Hepatocyte (in vitro differentiated cells): ENCODE data around the gene FAR2. TPM values are rescaled to one million over a fixed set of nuclear protein-coding genes. Genes with fewer than 3 reads are reported as not detected.

Source experiments
- DNase-seq: peaks from one replicate; pipeline ENCODE4 v3.0.0-alpha.2; 2016; ENCODE audit warnings: low spot score
- H2AFZ ChIP-seq: fragments of 200-600 bp; sonication (generic); 2 replicates; pipeline ENCODE4 v1.6.0; 2016; ENCODE audit warnings: antibody characterized with exemption, mild to moderate bottlenecking
- H3K27ac ChIP-seq: fragments of 200-600 bp; sonication (generic); 2 replicates; pipeline ENCODE4 v1.5.1; 2016; ENCODE audit warnings: mild to moderate bottlenecking
- H3K27me3 ChIP-seq: fragments of 200-600 bp; sonication (generic); 2 replicates; pipeline ENCODE4 v1.6.1; 2016
- H3K36me3 ChIP-seq: fragments of 200-600 bp; sonication (generic); replicated peaks from 2 replicates; pipeline ENCODE4 v1.5.1; 2016; ENCODE audit warnings: low read depth; ENCODE audit not compliant: insufficient read depth
- H3K4me1 ChIP-seq: fragments of 200-600 bp; sonication (generic); 2 replicates; pipeline ENCODE4 v1.5.1; 2016; ENCODE audit warnings: mild to moderate bottlenecking, moderate library complexity; ENCODE audit not compliant: insufficient read depth
- H3K4me2 ChIP-seq: fragments of 200-600 bp; sonication (generic); 2 replicates; pipeline ENCODE4 v1.6.0; 2016
- H3K4me3 ChIP-seq: fragments of 200-600 bp; sonication (generic); 2 replicates; pipeline ENCODE4 v1.5.1; 2016; ENCODE audit warnings: mild to moderate bottlenecking
- H3K79me2 ChIP-seq: fragments of 200-600 bp; sonication (generic); 2 replicates; pipeline ENCODE4 v1.6.0; 2017; ENCODE audit warnings: mild to moderate bottlenecking
- H3K9me2 ChIP-seq: fragments of 200-600 bp; sonication (generic); replicated peaks from 2 replicates; pipeline ENCODE4 v1.6.0; 2017; ENCODE audit warnings: mild to moderate bottlenecking; ENCODE audit not compliant: insufficient read depth
- H3K9me3 ChIP-seq: fragments of 200-600 bp; sonication (generic); 2 replicates; pipeline ENCODE4 v1.5.1; 2016; ENCODE audit warnings: low read depth, mild to moderate bottlenecking
- H4K20me1 ChIP-seq: fragments of 200-600 bp; sonication (generic); 2 replicates; pipeline ENCODE4 v1.6.0; 2016; ENCODE audit warnings: mild to moderate bottlenecking; ENCODE audit not compliant: insufficient read depth, poor library complexity, severe bottlenecking
- CTCF ChIP-seq: fragments of 200-600 bp; sonication (generic); IDR thresholded peaks from 2 replicates; pipeline ENCODE4 v1.5.1; 2016; ENCODE audit warnings: antibody characterized with exemption, mild to moderate bottlenecking; ENCODE audit not compliant: poor library complexity
- EZH2 ChIP-seq: fragments of 200-600 bp; sonication (generic); IDR thresholded peaks from 2 replicates; pipeline ENCODE4 v1.6.1; 2016; ENCODE audit warnings: antibody characterized with exemption, mild to moderate bottlenecking, borderline replicate concordance
- EZH2phosphoT487 ChIP-seq: fragments of 200-600 bp; sonication (generic); IDR thresholded peaks from one replicate; pipeline ENCODE4 v1.6.1; 2018; ENCODE audit warnings: antibody characterized with exemption, mild to moderate bottlenecking, low read depth, moderate library complexity; ENCODE audit not compliant: unreplicated experiment, severe bottlenecking
- WGBS: methylation state at CpG from one replicate; pipeline ENCODE4 v1.1.6; 2016; ENCODE audit warnings: low lambda C conversion rate; ENCODE audit errors: missing lambda C conversion rate; 5-methylcytosine and 5-hydroxymethylcytosine counted together
- polyA plus RNA-seq: library from polyadenylated mRNA; unstranded; fragments of >200 nt; fragmentation: Nextera tagmentation; extraction: Ambion mirVana; gene quantifications from 2 replicates; pipeline ENCODE4 v1.2.1, GENCODE V29; 2016
- total RNA-seq: library from RNA; depleted of rRNA; stranded (reverse); fragments of >200 nt; gene quantifications from 2 replicates; pipeline ENCODE4 v1.2.3, GENCODE V29; 2014

FAR2 gene
- total and polyA plus RNA-seq, 2 experiments from 2014 or later: 2.4 to 5.2 TPM

GRCh38 chr12:29374913-29375312 is 225.8 kb downstream of the FAR2 start:
- Histone ChIP-seq H3K9me3 (no peaks in the 10 kb centered on the region), H4K20me1 (peaks cover 9% of the 10 kb centered on the region), H3K36me3 (no peaks in the 10 kb centered on the region), H3K27me3 (no peaks in the 10 kb centered on the region), H3K9me2 (no peaks in the 10 kb centered on the region), H3K4me3 (no peak overlapping the region), H2AFZ (no peak overlapping the region), H3K79me2 (peaks cover 94% of the 10 kb centered on the region), H3K27ac (no peak overlapping the region), H3K4me1 (no peaks in the 10 kb centered on the region), H3K4me2 (no peak overlapping the region)
- no peak for DNase-seq
- TF ChIP-seq EZH2phosphoT487 (no peak), EZH2 (no peak), CTCF (no peak)
- 89% methylated on average over 4 of the region's 4 CpGs for WGBS

GRCh38 chr12:29376118-29376517 is 227.0 kb downstream of the FAR2 start:
- no peak for DNase-seq
- H4K20me1 ChIP-seq: peaks cover 9% of the 10 kb centered on the region
- H3K79me2 ChIP-seq: peaks cover 89% of the 10 kb centered on the region
- H3K9me3 ChIP-seq: no peaks in the 10 kb centered on the region
- no peak overlapping the region for H3K27ac ChIP-seq
- H2AFZ ChIP-seq: no peak overlapping the region
- H3K27me3 ChIP-seq: no peaks in the 10 kb centered on the region
- no peaks in the 10 kb centered on the region for H3K36me3 ChIP-seq
- no peaks in the 10 kb centered on the region for H3K9me2 ChIP-seq
- TF ChIP-seq EZH2phosphoT487 (no peak), CTCF (no peak), EZH2 (no peak)
- 97% methylated on average over 2 of the region's 2 CpGs for WGBS
- no peak overlapping the region for H3K4me2 ChIP-seq
- H3K4me3 ChIP-seq: no peak overlapping the region
- no peaks in the 10 kb centered on the region for H3K4me1 ChIP-seq

GRCh38 chr12:29380536-29381523 is 231.8 kb downstream of the FAR2 start, which contains the start of gene ERGIC2:
Gene ERGIC2 (minus strand): TSS chr12:29381172. CDS start chr12:29371633, 9,539 bp downstream.
- Histone ChIP-seq H3K79me2 (peaks cover 45% of the 10 kb centered on the region), H3K4me2 (peak within 1 kb of the TSS; percentile 87), H3K9me3 (no peaks in the 10 kb centered on the region), H2AFZ (peak within 1 kb of the TSS; percentile 86), H3K4me1 (no peaks in the 10 kb centered on the region), H3K27ac (peak within 1 kb of the TSS; percentile 91), H4K20me1 (no peaks in the 10 kb centered on the region), H3K36me3 (no peaks in the 10 kb centered on the region), H3K27me3 (no peaks in the 10 kb centered on the region), H3K4me3 (peak within 1 kb of the TSS; percentile 46), H3K9me2 (no peaks in the 10 kb centered on the region)
- DNase-seq: peak; percentile 99
- TF ChIP-seq EZH2phosphoT487: no peak
- no peak for TF ChIP-seq CTCF
- no peak for TF ChIP-seq EZH2
- under 1% methylated on average over 55 of the region's 55 CpGs for WGBS
